ENCODE measurements around the gene ORC1. TPM values are rescaled to one million over a fixed set of nuclear protein-coding genes. Genes with fewer than 3 reads are reported as not detected.

Gene ORC1
- total RNA-seq, 1 experiment from 2014 or later: 45.2 TPM

GRCh38 chr1:52444463-52444862 lies 40.2 kb upstream of the ORC1 start (continued):
- TF ChIP-seq, protein P1, sequence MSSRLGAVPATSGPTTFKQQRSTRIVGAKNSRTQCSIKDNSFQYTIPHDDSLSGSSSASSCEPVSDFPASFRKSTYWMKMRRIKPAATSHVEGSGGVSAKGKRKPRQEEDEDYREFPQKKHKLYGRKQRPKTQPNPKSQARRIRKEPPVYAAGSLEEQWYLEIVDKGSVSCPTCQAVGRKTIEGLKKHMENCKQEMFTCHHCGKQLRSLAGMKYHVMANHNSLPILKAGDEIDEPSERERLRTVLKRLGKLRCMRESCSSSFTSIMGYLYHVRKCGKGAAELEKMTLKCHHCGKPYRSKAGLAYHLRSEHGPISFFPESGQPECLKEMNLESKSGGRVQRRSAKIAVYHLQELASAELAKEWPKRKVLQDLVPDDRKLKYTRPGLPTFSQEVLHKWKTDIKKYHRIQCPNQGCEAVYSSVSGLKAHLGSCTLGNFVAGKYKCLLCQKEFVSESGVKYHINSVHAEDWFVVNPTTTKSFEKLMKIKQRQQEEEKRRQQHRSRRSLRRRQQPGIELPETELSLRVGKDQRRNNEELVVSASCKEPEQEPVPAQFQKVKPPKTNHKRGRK (CRISPR knock-in tag; IDR thresholded peaks at IDR 0.05; ENCODE audit: borderline replicate concordance): no peak
- TF ChIP-seq MYBL2 (CRISPR knock-in tag; IDR thresholded peaks at IDR 0.05) (no peak), SMAD3 (CRISPR knock-in tag; IDR thresholded peaks at IDR 0.05; ENCODE audit: borderline replicate concordance) (no peak), NR1H2 (CRISPR knock-in tag; IDR thresholded peaks at IDR 0.05) (no peak), CBFB (CRISPR knock-in tag; IDR thresholded peaks at IDR 0.05; ENCODE audit: low read depth) (no peak)

GRCh38 chr1:52439976-52440375 lies 35.8 kb upstream of the ORC1 start:
- DNase-seq (ENCODE audit: low spot score): no peak
- no peak overlapping the region for H3K4me3 Mint-ChIP-seq
- ChIA-PET POLR2A (no interaction called here), CTCF (no interaction called here)
- H3K27me3 Mint-ChIP-seq (ENCODE audit: low read depth): no peaks in the 10 kb centered on the region
- ATAC-seq: no peak
- TF ChIP-seq, protein P2, sequence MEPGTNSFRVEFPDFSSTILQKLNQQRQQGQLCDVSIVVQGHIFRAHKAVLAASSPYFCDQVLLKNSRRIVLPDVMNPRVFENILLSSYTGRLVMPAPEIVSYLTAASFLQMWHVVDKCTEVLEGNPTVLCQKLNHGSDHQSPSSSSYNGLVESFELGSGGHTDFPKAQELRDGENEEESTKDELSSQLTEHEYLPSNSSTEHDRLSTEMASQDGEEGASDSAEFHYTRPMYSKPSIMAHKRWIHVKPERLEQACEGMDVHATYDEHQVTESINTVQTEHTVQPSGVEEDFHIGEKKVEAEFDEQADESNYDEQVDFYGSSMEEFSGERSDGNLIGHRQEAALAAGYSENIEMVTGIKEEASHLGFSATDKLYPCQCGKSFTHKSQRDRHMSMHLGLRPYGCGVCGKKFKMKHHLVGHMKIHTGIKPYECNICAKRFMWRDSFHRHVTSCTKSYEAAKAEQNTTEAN (CRISPR knock-in tag; IDR thresholded peaks at IDR 0.05): no peak
- TF ChIP-seq, protein P3, sequence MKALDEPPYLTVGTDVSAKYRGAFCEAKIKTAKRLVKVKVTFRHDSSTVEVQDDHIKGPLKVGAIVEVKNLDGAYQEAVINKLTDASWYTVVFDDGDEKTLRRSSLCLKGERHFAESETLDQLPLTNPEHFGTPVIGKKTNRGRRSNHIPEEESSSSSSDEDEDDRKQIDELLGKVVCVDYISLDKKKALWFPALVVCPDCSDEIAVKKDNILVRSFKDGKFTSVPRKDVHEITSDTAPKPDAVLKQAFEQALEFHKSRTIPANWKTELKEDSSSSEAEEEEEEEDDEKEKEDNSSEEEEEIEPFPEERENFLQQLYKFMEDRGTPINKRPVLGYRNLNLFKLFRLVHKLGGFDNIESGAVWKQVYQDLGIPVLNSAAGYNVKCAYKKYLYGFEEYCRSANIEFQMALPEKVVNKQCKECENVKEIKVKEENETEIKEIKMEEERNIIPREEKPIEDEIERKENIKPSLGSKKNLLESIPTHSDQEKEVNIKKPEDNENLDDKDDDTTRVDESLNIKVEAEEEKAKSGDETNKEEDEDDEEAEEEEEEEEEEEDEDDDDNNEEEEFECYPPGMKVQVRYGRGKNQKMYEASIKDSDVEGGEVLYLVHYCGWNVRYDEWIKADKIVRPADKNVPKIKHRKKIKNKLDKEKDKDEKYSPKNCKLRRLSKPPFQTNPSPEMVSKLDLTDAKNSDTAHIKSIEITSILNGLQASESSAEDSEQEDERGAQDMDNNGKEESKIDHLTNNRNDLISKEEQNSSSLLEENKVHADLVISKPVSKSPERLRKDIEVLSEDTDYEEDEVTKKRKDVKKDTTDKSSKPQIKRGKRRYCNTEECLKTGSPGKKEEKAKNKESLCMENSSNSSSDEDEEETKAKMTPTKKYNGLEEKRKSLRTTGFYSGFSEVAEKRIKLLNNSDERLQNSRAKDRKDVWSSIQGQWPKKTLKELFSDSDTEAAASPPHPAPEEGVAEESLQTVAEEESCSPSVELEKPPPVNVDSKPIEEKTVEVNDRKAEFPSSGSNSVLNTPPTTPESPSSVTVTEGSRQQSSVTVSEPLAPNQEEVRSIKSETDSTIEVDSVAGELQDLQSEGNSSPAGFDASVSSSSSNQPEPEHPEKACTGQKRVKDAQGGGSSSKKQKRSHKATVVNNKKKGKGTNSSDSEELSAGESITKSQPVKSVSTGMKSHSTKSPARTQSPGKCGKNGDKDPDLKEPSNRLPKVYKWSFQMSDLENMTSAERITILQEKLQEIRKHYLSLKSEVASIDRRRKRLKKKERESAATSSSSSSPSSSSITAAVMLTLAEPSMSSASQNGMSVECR (CRISPR knock-in tag; IDR thresholded peaks at IDR 0.05; ENCODE audit: borderline replicate concordance): no peak
- H3K4me1 Mint-ChIP-seq: peaks cover 11% of the 10 kb centered on the region
- H3K9me3 Mint-ChIP-seq: no peaks in the 10 kb centered on the region
- peaks cover 36% of the 10 kb centered on the region for H3K36me3 Mint-ChIP-seq
- H3K27ac Mint-ChIP-seq: no peak overlapping the region

GRCh38 chr1:52436817-52437216 lies 32.6 kb upstream of the ORC1 start:
- no peaks in the 10 kb centered on the region for H3K27me3 Mint-ChIP-seq (ENCODE audit: low read depth)
- ChIA-PET POLR2A (no interaction called here), CTCF (no interaction called here)
- no peaks in the 10 kb centered on the region for H3K9me3 Mint-ChIP-seq
- DNase-seq (ENCODE audit: low spot score) (no peak), ATAC-seq (no peak)
- peaks cover 40% of the 10 kb centered on the region for H3K36me3 Mint-ChIP-seq
- H3K4me3 Mint-ChIP-seq: no peak overlapping the region
- H3K4me1 Mint-ChIP-seq: peaks cover 11% of the 10 kb centered on the region
- H3K27ac Mint-ChIP-seq: peak overlapping the region; percentile 94
- no peak for TF ChIP-seq USF2 (CRISPR knock-in tag; IDR thresholded peaks at IDR 0.05)
- no peak for TF ChIP-seq E2F5 (CRISPR knock-in tag; IDR thresholded peaks at IDR 0.05)
- TF ChIP-seq ZNF138 (CRISPR knock-in tag; conservative IDR thresholded peaks at IDR 0.05): no peak
- TF ChIP-seq, protein P4, sequence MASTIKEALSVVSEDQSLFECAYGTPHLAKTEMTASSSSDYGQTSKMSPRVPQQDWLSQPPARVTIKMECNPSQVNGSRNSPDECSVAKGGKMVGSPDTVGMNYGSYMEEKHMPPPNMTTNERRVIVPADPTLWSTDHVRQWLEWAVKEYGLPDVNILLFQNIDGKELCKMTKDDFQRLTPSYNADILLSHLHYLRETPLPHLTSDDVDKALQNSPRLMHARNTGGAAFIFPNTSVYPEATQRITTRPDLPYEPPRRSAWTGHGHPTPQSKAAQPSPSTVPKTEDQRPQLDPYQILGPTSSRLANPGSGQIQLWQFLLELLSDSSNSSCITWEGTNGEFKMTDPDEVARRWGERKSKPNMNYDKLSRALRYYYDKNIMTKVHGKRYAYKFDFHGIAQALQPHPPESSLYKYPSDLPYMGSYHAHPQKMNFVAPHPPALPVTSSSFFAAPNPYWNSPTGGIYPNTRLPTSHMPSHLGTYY (CRISPR knock-in tag; IDR thresholded peaks at IDR 0.05): no peak
- TF ChIP-seq, protein P5, sequence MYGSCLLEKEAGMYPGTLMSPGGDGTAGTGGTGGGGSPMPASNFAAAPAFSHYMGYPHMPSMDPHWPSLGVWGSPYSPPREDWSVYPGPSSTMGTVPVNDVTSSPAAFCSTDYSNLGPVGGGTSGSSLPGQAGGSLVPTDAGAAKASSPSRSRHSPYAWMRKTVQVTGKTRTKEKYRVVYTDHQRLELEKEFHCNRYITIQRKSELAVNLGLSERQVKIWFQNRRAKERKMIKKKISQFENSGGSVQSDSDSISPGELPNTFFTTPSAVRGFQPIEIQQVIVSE (CRISPR knock-in tag; IDR thresholded peaks at IDR 0.05; ENCODE audit: borderline replicate concordance): no peak
- TF ChIP-seq FOXP1 (CRISPR knock-in tag; IDR thresholded peaks at IDR 0.05; ENCODE audit: borderline replicate concordance): no peak
- TF ChIP-seq, protein P6, sequence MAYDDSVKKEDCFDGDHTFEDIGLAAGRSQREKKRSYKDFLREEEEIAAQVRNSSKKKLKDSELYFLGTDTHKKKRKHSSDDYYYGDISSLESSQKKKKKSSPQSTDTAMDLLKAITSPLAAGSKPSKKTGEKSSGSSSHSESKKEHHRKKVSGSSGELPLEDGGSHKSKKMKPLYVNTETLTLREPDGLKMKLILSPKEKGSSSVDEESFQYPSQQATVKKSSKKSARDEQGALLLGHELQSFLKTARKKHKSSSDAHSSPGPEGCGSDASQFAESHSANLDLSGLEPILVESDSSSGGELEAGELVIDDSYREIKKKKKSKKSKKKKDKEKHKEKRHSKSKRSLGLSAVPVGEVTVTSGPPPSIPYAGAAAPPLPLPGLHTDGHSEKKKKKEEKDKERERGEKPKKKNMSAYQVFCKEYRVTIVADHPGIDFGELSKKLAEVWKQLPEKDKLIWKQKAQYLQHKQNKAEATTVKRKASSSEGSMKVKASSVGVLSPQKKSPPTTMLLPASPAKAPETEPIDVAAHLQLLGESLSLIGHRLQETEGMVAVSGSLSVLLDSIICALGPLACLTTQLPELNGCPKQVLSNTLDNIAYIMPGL (CRISPR knock-in tag; IDR thresholded peaks at IDR 0.05): no peak
- no peak for TF ChIP-seq OVOL2 (CRISPR knock-in tag; IDR thresholded peaks at IDR 0.05; ENCODE audit: borderline replicate concordance)
- TF ChIP-seq, protein P2 (CRISPR knock-in tag; IDR thresholded peaks at IDR 0.05): no peak
- no peak for TF ChIP-seq CREB1 (CRISPR knock-in tag; IDR thresholded peaks at IDR 0.05)

Measured in WTC11 (cell line).